Hematopoietic multipotent progenitor cell treated with erythropoietin and hydrocortisone succinate and interleukin-3 and kit ligand, for 6 days (in vitro differentiated cells): ENCODE data around the gene PLA2G4E.

Experiments
- DNase-seq: peaks from one replicate; pipeline ENCODE4 v3.0.0-alpha.2; 2015

PLA2G4E gene

DNA sequence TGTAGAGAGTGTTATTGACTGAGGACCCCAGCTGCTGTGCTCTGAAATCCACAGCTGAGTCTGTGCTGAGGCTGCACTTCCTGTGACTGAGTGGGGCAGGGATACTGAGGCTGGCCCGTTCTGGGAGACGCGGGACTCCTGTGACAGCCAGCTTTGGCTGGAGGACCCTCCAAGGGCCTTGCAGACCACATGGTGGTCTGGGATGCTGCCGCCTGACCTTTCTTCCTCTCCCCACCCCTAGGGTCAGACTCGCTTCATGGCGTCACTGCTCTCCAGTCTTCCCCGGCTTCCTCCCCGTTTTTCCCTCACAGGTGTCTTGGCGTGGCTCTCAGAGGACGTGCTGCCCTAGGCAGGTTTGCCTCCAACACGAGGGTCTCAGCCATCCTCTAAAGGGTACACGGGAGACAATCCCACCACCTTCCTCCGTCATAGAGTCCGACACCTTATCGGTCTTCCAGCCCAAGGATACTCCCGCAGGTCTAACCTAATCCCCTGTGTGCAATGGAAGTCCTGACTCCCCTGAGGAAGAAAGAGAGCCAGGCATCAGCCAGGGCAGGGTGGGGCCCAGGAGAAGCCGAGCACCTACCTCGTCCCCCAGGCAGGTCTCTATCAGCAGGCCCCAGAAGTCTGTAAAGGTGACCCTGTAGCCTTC is 28.6 kb downstream of the PLA2G4E start:
- DNase-seq, result no peak

DNA sequence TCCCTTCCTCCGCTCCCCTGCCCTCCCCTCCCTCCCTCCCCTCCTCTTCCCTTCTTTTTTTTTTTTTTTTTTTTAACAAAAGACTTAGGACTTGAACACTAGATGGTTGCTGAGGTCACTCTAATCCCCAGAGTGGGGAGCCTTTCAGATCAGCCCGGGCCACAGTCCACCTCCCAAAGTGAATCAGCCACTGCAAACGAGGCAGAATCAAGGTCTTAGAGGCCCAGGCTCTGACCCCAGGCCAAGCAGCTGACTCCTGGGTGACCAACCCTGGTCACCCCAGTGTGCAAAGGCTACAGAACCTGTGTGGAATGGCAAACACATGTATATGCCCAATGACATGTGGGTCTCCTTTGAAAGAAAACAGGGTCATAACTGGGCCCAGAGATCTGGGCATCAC is 30.2 kb downstream of the PLA2G4E start:
- no peak for DNase-seq

DNA sequence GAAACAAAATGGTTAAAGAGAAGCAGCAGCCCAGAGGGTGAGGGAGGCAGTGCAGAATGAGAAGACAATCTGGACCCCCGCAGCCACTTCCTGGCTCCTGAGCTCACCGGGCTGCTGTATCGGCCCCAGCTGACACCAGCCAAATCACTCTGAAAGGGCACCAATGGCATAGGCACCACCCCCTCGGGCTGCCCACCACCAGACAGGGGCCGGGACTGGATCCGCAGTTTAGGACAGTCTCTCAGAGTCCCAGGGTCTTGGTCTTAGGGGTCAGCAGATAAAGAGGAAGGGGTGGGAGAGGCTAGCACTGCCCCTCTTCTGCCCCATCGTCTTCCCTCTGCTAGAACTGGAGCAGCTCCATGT is 30.6 kb downstream of the PLA2G4E start:
- no peak for DNase-seq

DNA sequence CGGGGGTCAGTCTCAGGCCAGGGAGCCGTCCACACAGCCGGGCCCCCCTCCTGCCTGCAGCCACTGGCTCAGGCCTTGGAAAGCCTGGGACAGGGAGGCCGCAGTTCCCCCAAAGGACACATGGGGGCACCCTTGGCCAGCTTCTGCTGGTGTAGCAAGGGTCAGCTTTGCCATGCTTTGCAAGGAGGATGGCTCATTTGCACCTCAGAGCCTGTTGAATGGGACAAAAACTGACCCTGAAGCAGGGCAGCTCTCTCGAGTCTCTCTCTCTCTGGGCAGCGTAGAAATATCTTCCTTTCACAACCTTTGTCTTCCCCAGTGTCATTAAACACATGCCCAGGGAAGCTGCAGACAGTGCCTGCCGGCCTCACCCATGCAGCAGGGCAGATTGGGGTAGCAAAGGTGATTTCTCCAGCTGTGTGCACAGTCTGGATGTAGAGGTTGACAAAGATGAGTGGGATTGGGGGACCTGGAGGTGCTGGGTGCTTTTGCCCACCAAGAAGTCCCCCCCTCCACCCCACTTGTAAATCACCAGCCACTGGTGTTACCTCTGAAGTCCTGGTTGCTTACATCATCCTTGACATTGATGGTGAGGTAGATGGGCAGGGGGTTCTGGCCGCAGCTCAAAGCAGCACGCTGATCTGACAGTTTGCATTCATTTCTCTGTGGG is 31.1 kb downstream of the PLA2G4E start:
- DNase-seq, result peak; percentile 85

DNA sequence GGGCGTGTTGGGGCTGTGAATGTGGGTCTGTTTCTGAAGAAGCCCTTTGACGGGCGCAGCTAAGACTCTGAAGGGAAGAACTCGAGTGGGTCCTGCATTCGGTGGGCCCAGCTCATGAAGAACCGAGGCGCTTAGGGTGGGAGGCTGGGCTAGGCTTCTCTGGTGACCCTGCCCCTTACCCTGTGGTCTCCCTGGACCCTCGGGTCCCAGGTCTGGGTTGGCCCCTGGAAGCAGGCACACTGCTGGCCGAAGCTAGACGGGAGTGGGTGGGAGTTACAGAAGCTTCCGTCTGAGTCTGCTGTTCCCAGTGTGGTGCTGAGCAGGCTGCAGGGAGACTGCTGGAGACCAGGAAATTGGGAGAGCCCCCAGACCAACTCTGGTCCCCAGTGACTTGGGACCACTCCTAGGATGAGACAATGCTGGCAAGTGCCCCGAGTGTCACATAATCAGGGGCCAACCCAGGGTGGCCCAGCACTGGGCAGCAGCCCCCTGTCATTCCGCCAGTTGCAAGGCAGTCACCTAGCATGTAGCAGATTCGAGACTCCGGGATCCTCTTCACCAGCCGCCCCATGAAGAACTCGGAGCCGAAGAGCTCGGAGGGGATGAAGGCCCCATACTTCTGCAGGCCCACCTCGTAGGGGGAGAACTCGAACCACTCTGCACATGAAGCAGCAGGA is 31.8 kb downstream of the PLA2G4E start:
- no peak for DNase-seq

DNA sequence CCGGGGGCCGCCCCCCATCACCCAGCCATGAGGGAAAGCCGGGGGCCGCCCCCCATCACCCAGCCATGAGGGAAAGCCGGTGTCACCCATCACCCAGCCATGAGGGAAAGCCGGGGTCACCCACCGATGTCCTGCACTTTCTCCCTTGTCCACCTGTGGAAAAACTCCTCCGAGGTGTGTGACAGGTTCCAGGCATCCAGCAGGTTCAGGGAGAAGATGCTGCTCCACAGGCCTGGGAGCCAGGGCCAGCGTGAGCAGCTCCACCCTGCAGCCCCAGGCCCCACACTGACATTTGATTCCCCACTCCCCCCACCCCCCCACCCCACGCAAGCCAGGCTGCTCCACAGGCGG is 32.9 kb downstream of the PLA2G4E start:
- DNase-seq, result no peak

DNA sequence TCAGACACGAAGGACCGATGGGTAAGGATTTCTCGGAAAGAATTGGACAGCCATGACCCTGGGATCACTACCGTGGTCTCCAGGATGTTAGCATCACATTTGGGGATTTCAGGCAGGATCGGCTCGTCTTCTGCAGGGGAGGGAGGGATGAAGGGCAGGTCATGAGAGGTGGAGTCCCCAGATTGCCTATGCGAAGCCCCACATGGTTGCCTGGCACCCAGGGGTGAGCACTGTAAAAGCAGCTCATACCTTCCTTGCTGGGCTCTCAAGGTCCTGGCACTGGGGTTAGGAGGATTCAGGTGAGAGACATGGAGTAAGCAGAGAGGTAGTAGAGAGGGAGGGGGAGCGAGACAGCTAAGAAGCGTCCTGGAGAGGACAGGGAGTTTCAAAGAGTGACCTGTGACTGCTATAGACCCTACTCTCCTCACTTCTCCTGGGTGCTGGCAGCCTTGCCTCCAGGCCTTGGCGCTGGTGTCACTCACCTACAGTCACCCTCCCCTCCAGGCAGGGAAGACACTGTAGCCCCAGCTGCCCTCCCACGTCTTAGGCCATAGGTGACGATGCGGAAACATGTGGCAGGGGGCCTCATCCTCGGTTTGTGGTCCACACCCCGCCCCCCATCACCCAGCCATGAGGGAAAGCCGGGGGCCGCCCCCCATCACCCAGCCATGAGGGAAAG is 33.5 kb downstream of the PLA2G4E start:
- DNase-seq, result no peak

DNA sequence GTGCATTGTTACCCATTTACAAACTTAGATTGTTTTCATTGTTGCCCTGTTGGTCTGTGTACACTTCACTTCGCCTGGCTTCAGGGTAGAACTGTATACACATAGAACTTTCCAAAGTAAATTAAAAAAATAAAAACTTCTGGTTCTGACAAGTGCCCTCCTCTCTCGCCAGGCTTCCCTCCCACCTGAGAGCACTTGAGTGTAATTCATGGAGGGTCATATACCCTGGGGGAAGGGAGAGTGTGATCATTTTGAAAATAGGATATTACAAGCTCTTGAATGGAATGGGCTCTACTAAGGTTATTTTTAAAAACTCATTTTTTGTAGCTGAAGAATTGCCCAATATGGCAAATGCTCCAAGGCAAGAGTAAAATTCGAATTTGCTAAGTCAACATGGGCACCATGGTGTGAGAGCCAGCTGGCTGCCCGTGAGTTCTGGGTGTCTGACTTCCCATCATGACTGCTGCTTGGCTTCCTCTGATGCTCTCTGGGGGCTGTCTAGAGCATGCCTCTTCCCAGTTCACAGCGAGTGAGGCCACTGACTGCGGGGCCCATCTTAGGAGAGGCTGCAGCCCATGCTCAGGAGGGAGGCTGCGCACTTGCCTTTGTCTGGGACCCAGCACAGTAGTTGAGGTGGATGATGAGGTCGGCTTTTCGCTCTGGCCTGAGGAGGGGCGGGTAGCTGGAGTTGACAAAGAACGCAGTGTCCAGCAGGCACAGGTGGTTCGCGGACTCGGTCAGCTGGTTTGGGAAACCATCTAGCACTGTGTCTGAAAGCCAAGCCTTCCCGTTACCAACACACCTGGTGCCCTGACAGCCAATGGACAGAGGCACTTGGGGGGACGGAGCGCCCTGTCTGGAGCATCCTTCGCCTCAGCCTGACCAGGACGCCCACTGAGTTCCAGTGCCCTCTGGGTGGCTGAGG is 35.3 kb downstream of the PLA2G4E start:
- DNase-seq, result no peak

DNA sequence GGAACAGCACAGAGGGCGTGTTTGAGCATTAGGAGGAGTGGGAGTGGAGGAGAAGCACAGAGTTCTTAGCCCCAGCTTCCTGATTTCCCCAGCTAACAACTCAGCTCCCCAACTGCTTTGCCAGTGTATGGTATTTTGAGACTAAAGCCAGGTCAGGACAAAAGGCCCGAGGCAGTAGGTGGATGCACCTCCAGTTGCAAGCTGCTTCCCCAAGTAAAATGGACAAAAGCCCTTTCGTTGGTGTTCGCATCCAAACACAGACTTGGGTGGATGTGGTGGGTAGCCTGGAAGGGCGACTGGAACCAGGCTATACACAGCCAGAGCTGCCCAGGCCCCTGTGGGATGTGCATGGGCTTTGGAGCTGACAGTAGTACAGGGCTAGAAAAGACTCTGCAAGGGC is 36.2 kb downstream of the PLA2G4E start:
- no peak for DNase-seq

DNA sequence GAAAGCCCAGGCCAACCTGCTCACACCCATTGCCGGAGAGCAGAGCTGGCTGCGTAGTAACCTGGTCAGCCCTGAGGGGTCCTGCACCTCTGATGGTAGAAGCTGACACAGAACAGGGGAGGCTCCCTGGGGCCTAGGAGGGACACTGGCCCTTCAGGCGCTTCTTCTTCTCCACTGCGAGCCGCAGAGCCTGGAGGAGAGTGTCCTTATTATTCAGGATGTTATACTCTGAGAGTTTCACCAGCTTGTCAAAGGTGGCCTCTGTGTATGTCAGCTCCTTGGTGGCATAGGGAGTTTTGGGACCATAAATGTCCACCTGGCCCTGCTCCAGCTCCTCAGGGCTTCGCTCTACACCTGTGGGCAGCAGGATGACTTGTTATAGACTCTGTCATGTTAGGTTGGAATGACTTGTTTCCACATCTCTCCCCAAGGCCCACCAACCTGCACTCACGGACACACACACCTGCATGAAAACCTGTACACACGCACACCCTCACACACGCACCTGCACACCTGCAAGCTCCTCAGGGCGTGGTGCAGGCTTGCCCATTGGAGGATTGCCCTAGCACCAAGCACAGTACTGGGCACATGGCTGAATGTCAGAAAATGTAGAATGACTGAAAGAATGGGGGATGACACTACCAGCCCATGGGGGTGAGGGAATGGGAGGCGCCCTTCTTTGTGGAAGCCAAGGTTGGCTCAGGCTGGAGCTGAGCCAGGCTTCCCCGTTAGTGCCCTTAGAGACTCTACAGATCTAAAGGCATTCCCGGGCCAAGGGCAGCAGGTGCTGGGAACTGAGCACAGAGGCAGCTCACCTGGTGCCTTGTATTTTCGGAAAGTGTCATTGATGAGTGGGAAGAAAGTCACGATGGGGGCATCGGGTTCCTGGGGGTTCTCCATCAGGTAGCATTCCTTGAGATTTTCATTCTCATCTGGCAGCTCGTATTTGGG is 36.9 kb downstream of the PLA2G4E start:
- no peak for DNase-seq

DNA sequence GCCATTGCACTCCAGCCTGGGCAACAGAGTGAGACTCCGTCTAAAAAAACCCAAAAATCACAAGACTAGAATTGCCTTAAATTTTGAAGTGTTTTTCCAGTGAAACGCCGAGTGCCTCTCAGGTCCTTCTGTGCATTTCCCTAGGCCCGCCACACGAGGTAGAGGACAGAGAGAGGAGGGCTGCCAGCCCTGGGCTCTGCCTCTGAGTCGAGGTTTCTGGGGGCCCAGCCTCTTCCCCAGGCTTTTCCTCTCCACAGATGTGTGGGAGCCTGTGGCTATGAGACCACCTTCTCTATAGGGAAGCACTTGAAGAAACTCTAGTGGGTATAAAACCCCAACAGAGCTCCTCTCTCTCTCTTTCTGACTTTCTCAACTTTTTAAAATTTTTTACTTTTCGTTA is 37.6 kb downstream of the PLA2G4E start:
- no peak for DNase-seq

DNA sequence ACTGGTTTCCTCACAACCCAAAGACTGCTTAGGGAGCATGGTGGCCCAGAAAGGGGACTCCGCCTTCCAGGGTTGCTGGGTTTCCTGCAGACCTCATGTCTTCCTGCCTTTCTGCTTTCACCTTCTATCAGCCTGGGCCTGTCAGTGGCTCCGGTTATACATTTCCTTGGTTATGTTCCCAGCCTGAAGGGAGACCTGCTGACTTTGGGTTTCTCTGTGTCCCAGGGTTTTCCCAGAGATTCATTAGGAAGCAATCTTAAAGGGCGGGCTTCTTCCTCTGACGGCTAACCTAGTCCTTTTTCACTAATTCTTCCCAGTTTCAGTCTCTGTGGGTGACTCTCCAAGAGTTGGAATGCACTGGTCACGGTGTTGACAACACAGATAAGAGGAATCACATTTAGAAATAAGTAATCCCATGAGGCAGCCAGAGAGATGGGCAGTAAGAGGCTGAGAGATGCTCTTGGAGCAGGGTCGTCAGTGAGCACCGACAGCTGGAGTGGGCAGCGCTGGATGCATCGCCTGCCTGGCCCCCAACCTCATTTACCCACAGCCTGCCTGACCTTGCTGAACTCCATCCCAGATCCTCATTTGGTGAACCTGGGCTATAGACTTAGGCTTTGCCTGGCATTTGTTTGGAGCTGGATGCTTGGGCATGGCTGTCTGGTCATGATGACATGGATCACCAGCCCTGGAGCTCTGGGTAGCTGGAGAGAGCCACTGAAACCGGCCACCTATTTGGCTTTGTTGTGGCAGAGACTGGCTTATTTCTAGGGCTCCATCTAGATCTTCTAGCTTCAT is 38.5 kb downstream of the PLA2G4E start:
- no peak for DNase-seq

DNA sequence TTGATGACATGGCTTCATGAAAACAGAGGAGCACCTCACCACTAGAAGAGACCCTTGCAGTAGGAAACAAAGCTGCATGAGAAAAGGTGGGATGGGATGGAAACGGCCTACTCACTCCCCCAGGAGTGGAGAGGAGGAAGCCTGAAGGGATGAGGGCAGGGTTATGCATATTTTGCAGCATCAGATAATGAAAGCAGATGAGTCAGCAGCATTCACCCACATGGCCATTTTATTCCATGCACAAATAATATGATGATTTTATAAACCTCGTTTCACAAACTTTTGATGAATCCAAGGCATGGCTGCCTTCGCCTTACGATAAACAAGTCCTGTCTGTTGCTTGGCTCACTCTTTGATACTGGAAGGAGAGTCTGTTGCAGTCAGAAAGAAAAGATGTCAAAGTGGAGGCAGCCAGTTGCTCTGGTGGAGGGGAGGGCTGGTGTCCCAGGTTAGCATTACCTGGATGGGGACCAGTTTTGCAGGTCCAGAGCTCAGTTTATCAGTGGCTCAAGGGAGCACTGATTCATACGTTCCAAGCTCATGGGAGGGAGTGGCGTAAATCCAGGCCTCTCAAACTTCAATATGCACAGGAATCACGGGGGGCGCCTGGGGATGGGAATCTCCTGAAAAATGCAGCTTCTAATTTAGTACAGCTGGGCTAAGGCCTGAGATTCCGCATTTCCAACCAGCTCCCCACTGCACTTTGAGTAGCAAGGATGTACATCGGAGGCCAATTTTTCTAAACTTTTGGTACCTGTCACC is 39.3 kb downstream of the PLA2G4E start:
- DNase-seq, result no peak

DNA sequence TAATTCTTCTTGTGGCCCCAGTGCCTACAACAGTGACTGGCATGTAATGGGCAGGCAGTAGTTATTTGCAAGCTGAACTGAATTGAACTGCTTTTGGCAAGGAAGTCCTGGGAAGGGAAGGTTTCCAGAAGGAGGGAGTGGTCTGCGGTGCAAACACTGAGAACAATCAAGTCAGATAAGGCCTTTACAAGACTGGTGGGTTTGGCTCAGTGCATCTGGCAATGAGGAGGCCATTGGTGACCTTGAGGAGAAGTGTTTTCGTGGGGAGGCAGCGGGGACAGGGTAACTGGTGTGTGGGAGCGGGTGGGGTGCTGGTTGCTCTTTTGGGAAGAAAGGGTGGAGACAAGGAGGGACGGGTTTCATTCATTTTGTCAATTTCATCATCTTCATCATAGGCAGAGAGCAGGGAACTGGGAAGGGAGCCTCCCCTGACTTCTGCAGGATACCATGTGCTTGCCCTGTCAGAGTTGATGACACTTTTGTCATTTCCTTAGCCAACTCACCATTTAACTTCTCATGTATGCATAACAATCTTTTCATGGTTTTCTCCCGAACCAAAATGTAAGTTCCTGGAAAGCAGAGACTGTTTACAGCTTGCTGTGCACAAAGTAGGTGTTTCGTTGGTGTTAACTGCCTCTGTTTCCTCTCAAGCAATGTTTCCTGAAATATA is 40.1 kb downstream of the PLA2G4E start:
- peak; percentile 45 for DNase-seq

DNA sequence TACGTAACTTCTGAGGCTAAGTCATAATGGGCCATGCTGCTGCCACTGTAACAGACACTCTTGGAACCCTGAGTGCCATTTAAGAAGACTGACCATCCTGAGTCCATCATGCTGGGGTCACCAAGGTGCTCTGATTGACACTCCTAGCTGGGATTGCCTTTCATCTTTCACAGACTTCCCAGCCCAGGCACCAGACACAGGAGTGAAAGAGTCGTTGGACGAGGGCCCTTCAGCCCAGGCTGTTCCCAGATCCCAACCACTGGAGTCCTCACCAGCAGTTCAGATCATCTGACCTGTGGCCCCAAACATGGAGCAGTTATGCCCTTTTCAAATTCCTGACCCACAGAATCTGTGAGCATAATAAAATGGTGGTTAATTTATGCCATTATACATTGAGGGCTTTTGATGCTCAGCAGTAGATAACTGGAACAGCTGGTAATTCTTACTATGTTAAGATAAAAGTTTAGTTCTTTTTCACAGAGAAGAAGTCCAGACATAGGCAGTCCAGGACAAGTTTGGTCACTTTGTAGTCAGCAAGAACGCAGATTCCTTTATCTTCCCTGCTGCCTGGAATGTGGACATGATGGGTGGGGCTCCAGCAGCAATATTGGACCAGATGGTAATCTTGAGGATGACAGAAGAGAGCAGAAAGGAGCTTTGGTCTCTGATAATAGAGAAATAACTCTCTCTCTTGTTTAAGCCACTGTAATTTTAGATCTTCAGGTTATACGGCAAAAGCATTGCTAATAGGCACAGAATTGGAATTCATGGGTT is 41.2 kb downstream of the PLA2G4E start:
- peak; percentile 51 for DNase-seq

DNA sequence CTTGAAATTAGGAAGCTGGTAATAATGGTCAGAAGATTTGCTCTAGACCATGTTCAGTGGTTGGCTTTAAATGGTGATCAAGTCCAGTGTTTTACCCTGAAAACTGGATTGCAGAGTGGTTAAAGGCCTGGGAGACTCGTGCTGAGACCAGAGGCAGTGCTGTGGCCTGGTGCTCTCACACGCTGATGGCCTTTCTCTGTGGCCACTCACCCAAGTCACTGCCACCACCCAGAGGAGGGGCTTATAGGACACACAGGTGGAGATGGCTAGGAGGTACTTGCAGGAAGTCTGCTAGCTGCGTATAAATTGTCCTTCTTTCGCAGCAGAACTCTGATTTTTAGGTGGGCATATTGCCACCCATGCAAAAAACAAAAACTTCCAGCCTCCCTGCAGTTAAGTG is 42.3 kb downstream of the PLA2G4E start:
- no peak for DNase-seq

DNA sequence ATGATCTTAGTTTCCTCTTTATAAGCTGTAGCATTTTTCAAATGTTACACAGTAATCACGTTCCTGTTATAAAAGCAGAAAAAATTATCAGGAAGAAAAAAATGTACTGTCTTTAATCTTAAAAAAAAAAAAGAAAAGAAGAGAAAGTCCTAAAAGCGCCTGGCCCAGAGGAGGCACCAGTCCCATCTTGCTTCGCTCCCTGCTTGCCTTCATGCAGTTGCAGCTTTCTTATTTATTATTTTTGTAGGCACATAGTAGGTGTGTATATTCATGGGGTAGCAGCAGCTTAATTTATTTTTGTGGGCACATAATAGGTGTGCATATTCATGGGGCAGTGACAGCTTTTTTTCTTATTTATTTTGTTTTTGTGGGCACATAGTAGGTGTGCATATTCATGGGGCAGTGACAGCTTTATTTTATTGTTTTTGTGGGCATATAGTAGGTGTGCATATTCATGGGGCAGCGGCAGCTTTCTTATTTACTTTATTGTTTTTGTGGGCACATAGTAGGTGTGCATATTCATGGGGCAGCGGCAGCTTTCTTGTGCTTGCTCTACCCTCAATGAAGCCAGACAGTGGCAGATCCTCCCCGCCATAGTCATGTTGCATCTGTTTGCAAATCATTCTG is 43.0 kb downstream of the PLA2G4E start:
- DNase-seq, result no peak

DNA sequence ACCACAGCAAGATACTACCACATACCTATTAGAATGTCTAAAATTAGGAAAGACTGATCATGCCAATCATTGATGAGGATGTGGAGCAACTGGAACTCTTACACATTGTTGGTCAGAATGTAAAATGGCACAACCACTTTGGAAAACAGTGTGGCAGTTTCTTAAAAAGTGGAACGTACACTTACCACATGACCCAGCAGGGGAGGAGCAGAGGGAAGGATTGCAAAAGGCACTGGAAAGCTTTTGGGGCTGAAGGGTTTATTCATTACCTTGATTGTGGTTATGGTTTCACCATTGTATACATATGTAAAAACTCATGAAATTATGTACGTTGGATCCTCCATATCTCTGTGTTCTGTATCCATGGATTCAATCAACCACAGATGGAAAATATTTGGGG is 45.2 kb downstream of the PLA2G4E start:
- DNase-seq, result no peak
